ENCODE data around the gene PIGBOS1.
"Not testable (repeated sequence)": the region's sequence is repeated elsewhere in the genome, so short reads cannot be mapped to it uniquely, and the experiment has no call there.

The PIGBOS1 gene, protein sequence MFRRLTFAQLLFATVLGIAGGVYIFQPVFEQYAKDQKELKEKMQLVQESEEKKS

GRCh38 chr15:55318588-55319494, at the start of gene PIGBOS1, which contains the start of gene PIGB:
TSS of gene PIGBOS1 (minus strand) at chr15:55319123. CDS start at chr15:55317792, 1,331 bp downstream.
TSS of gene PIGB (plus strand) at chr15:55319222. CDS start at chr15:55319251, 29 bp downstream.
- peak; percentile 48 to 60 (median 59) for DNase-seq (ENCODE audit: low read depth in 3 of 3)

DNA sequence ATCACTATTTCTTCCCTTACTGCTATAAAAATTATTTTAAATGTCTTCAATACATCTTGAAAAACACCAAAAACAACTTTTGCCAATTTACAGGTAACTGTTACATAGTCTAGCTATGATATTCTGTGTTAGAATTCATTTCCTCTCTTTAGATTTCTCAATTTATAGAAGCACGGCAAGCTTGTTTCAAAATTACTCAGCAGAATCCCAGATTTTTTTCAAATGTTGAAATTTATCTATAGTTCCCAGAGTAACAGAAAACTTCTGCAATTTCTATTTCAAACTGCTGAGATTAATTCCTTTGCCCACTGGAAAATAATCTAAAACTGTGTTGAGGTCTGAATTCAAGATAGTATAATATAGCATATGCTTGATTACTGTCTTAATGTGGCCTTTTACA, 48.1 kb upstream of the PIGBOS1 start:
- no peak for DNase-seq (ENCODE audit: low read depth in 3 of 3)

GRCh38 chr15:55362641-55363040, 43.7 kb upstream of the PIGBOS1 start:
- DNase-seq (ENCODE audit: low read depth in 3 of 3): no peak

GRCh38 chr15:55361048-55361447, 42.1 kb upstream of the PIGBOS1 start:
- DNase-seq (ENCODE audit: low read depth in 3 of 3): no peak

DNA sequence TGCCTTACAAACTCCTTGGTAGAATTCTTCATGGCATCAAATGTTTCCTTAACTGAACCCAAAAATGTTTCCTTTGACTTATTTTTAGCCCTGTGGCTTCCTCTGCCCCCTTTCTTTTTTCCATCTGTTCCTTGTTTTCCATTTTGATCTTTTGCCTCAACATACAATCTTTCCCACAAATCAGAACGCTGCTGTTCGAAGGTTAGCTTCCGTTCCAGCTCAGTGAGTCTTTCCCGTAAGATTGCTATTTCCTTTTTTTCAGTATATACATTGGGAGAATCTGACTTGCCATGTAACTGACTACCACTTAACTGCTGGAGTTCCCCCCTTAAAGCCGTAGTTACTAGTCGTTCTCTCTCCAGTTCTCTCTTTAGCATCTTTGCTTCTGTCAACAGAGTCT, 41.3 kb upstream of the PIGBOS1 start:
- no peak for DNase-seq (ENCODE audit: low read depth in 3 of 3)

GRCh38 chr15:55358471-55358870, 39.5 kb upstream of the PIGBOS1 start:
- no peak for DNase-seq (ENCODE audit: low read depth in 3 of 3)

GRCh38 chr15:55357774-55358173, 38.9 kb upstream of the PIGBOS1 start:
- no peak for DNase-seq (ENCODE audit: low read depth in 3 of 3)

DNA sequence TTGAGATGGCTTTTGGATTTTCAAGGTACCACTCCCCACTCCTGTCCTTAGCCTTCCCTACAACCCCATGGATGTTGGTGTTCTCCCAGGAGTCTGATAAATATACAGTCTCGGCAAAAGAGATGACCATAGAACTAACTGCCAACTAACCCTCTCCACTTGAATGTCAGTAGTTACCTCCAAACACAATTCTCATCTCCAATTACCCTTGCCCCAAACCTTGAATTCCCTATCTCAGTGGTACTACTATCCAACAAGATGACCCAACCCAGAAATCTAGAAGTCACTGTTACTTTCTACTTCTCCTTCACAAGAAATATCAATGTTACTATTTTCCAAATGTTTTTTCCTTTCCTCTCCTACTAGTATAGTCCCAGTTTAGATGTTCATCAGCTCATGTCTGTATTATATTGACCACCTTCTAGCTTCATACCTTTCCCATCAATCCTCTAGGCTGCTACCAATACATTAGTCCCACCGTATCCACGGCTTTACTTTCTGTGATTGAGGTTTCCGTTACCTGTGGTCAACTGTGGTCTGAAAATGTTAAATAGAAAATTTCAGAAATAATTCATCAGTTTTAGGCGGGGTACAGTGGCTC, 38.2 kb upstream of the PIGBOS1 start:
- DNase-seq (ENCODE audit: low read depth in 3 of 3): no peak

- no peak for DNase-seq (ENCODE audit: low read depth in 3 of 3)
Observed at GRCh38 chr15:55353025-55353424, 34.1 kb upstream of the PIGBOS1 start.

DNA sequence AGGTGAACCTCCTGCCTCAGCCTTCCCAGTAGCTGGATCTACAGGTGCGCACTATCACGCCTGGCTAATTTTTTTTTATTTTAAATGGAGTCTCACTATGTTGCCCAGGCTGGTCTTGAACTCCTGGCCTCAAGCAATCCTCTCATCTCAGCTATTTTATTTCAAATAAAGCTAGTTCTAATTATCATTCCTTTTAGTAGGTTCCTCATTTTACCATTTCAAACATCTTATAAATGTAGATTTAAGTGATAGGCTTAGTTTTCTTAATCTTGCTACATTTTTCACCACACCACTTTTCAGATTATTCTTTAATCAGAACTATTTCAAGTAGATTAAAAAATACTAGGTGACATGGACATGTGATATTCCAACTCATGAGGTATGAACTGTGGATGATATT, 30.4 kb upstream of the PIGBOS1 start:
- no peak for DNase-seq (ENCODE audit: low read depth in 3 of 3)

DNA sequence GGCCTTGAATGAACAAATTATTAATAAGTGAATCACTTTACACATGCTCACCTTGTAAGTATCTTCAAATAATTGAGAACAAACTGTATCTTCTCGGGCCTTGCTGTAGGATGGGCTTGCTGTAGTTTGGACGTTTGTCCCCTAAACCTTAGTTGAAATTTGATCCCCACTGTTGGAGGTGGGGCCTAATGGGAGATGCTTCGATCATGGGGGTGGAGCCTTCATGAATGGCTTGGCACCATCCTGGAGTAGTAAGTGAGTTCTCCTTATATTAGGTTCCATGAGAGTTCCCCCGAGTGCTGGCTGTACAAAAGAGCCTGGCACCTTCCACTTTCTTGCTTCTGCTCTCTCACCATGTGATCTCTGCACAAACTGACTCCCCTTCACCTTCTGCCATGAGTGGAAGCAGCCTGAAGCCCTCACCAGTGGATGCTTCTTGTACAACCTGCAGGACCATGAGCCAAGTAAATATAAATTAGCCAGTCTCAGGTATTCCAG, 29.4 kb upstream of the PIGBOS1 start:
- no peak for DNase-seq (ENCODE audit: low read depth in 3 of 3)

DNA sequence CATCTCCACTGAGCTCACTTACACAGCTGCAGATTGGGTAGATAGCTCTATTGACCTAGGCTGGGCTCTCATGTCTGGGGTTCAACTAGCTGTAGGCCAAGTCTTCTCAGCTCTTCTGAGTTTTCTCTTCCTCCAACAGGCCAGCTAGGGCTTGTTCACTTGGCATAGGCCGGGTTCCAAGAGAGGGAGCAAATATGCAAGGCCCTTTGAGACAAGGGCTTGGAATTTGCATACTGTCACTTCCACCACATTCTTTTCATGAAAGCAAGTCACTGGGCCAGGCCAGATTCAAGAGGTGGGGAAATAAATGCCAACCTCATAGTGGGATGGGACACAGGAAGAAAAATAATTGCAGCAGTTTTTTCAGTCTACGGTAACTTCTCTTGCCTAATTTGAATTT, 25.3 kb upstream of the PIGBOS1 start:
- no peak for DNase-seq (ENCODE audit: low read depth in 3 of 3)

GRCh38 chr15:55343168-55343567, 24.2 kb upstream of the PIGBOS1 start:
- no peak for DNase-seq (ENCODE audit: low read depth in 3 of 3)

- no peak for DNase-seq (ENCODE audit: low read depth in 3 of 3)
Observed at GRCh38 chr15:55337160-55337559, 18.2 kb upstream of the PIGBOS1 start.

- DNase-seq (ENCODE audit: low read depth in 3 of 3): no peak
Observed at GRCh38 chr15:55334997-55335396, 16.1 kb upstream of the PIGBOS1 start.

DNA sequence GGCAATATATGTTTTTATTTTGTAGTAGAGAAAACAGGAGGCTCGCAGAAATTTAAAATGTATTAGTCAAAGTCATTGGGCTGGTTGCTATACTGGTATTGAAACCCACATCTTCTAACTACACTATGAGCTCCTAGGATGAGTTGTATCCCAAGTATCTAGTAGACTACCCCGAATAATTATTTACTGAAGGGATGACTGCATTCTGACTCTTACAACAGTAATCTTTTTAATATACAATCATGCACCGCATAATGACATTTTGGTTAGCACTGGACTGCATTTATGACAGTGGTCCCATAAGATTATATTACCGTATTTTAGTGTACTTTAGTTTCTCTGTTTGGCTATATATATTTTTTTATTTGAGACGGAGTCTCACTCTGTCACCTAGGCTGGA, 15.4 kb upstream of the PIGBOS1 start:
- no peak for DNase-seq (ENCODE audit: low read depth in 3 of 3)

- no peak for DNase-seq (ENCODE audit: low read depth in 3 of 3)
Observed at GRCh38 chr15:55327387-55327786, 8.5 kb upstream of the PIGBOS1 start.

- DNase-seq (ENCODE audit: low read depth in 3 of 3): no peak
Observed at GRCh38 chr15:55322467-55322866, 3.5 kb upstream of the PIGBOS1 start.

- no peak for DNase-seq (ENCODE audit: low read depth in 3 of 3)
Observed at GRCh38 chr15:55320963-55321362, 2.0 kb upstream of the PIGBOS1 start.

- DNase-seq (ENCODE audit: low read depth in 3 of 3): no peak
Observed at GRCh38 chr15:55320238-55320550, 1.3 kb upstream of the PIGBOS1 start.

- DNase-seq (ENCODE audit: low read depth in 3 of 3): no peak
Observed at GRCh38 chr15:55319537-55320237, 764 bp upstream of the PIGBOS1 start.

- DNase-seq (ENCODE audit: low read depth in 3 of 3): not testable (repeated sequence)
Observed at GRCh38 chr15:55302801-55303200, 16.1 kb downstream of the PIGBOS1 start.

Data from stimulated activated CD4-positive, alpha-beta T cell treated with anti-CD3 and anti-CD28 coated beads, TNF-alpha, amount 100 ng/mL, for 4 hours (primary cell).